GM18505 (cell line): ENCODE results near the gene SOX10.
"Not testable (repeated sequence)": the region's sequence is repeated elsewhere in the genome, so short reads cannot be mapped to it uniquely, and the experiment has no call there.

Source experiments
- ATAC-seq: cut with Tn5 transposase; IDR thresholded peaks from one replicate; pipeline ENCODE4 v1.9.1; 2021; ENCODE audit not compliant: unreplicated experiment
- POLR2A ChIP-seq: IDR thresholded peaks from 4 replicates; pipeline ENCODE4 v1.6.1; 2011; ENCODE audit warnings: borderline replicate concordance; ENCODE audit not compliant: insufficient read depth, insufficient read length; ENCODE audit errors: extremely low read depth

Gene SOX10

GRCh38 chr22:37989146-37990045 lies 5.0 kb upstream of the SOX10 start:
- TF ChIP-seq POLR2A, result no peak
- ATAC-seq, result no peak

- no peak for ATAC-seq
- TF ChIP-seq POLR2A, result no peak
These were observed 2.0 kb upstream of the SOX10 start for GRCh38 chr22:37986371-37986770.

GRCh38 chr22:37985751-37986281 lies 1.5 kb upstream of the SOX10 start:
- ATAC-seq, result no peak
- TF ChIP-seq POLR2A, result no peak

- no peak for TF ChIP-seq POLR2A
- ATAC-seq, result no peak
These were observed 763 bp upstream of the SOX10 start for GRCh38 chr22:37985050-37985585.

GRCh38 chr22:37982938-37983859 lies 1.2 kb downstream of the SOX10 start:
- ATAC-seq, result no peak
- no peak for TF ChIP-seq POLR2A

- TF ChIP-seq POLR2A, result no peak
- no peak for ATAC-seq
These were observed 2.1 kb downstream of the SOX10 start for GRCh38 chr22:37982151-37982785.

- ATAC-seq, result no peak
- no peak for TF ChIP-seq POLR2A
These were observed 2.9 kb downstream of the SOX10 start for GRCh38 chr22:37981282-37982011.

- no peak for ATAC-seq
- TF ChIP-seq POLR2A, result no peak
These were observed 4.6 kb downstream of the SOX10 start for GRCh38 chr22:37979782-37980181.

- no peak for TF ChIP-seq POLR2A
These were observed 7.8 kb downstream of the SOX10 start for GRCh38 chr22:37976547-37976946.

GRCh38 chr22:37976022-37976421 lies 8.3 kb downstream of the SOX10 start:
- ATAC-seq, result not testable (repeated sequence)

More at GRCh38 chr22:37976547-37976946, 7.8 kb downstream of the SOX10 start:
- ATAC-seq, result no peak

GRCh38 chr22:37975153-37975552 lies 9.2 kb downstream of the SOX10 start:
- no peak for TF ChIP-seq POLR2A
- no peak for ATAC-seq
